22Rv1 (cell line): ENCODE measurements around the gene RNF227.

Experiments used
- CTCF ChIP-seq: fragments of 450-650 bp; IDR thresholded peaks from 2 replicates; pipeline ENCODE4 v1.5.1; 2017; ENCODE audit warnings: mild to moderate bottlenecking
- ZFX ChIP-seq: fragments of 450-650 bp; IDR thresholded peaks from 2 replicates; pipeline ENCODE4 v1.6.1; 2017; ENCODE audit warnings: antibody characterized with exemption, borderline replicate concordance

- TF ChIP-seq CTCF (no peak), ZFX (no peak)
These were observed 34.5 kb upstream of the RNF227 start for GRCh38 chr17:7950578-7950977.
